ENCODE measurements around the gene POFUT1. TPM values are rescaled to one million over a fixed set of nuclear protein-coding genes. Genes with fewer than 3 reads are reported as not detected.

Gene POFUT1
- polyA plus RNA-seq, 1 donor: 147 TPM

DNA sequence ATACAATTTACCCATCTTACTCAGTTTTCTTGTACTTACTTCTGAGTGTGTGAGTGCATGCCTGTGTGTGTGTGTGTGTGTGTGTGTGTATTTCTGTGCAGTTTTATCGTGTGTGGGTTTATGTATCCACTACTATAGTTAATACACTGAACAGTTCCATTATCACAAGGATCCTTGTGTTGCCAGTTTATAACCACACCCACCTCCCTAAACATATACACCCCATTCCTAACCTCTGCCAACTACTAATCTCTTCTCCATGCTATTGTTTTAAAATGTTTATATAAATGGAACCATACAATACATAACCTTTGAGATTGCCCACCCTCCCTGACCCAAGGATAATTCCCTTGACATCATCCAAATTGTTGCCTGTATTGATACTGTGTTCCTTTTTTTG lies 18.7 kb downstream of the POFUT1 start:
- no CpG with 5 or more reads among the region's 1 CpG for WGBS (ENCODE audit: insufficient coverage, low lambda C conversion rate)
- H3K36me3 ChIP-seq (ENCODE audit: control insufficient read depth, insufficient read depth, low read length): peaks cover 64% of the 10 kb centered on the region
- peak overlapping the region; percentile 99 for H3K27ac ChIP-seq (ENCODE audit: low read length)
- peak in 1 of 2 donors; percentile 17 for DNase-seq
- H3K27me3 ChIP-seq (ENCODE audit: control insufficient read depth, insufficient read depth, low read length): no peaks in the 10 kb centered on the region
- no peaks in the 10 kb centered on the region for H3K9me3 ChIP-seq (ENCODE audit: control insufficient read depth, low read depth, low read length)
- peaks cover 65% of the 10 kb centered on the region for H3K4me1 ChIP-seq (ENCODE audit: control insufficient read depth, insufficient read depth, low read length)
- H3K4me3 ChIP-seq (ENCODE audit: low read length): no peak overlapping the region

DNA sequence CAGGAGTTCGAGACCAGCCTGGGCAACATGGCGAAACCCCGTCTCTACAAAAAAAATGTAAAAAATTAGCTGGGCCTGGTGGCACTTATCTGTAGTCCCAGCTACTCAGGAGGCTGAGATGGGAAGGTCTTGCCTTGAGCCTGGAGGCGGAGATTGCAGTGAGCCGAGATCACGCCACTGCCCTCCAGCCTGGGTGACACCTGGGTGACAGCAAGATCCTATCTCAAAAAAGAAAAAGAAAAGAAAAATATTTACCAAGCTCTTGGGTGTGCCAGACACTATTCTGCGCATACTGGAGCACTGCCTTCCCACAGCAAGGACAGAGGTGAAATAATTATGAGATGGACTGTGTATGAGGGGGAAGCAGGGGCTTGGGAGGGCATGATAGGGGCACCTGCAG lies 19.6 kb downstream of the POFUT1 start:
- Histone ChIP-seq H3K4me3 (ENCODE audit: low read length) (no peak overlapping the region), H3K36me3 (ENCODE audit: control insufficient read depth, insufficient read depth, low read length) (peaks cover 64% of the 10 kb centered on the region), H3K4me1 (ENCODE audit: control insufficient read depth, insufficient read depth, low read length) (peaks cover 74% of the 10 kb centered on the region), H3K27me3 (ENCODE audit: control insufficient read depth, insufficient read depth, low read length) (no peaks in the 10 kb centered on the region), H3K27ac (ENCODE audit: low read length) (peak overlapping the region; percentile 99), H3K9me3 (ENCODE audit: control insufficient read depth, low read depth, low read length) (no peaks in the 10 kb centered on the region)
- WGBS (ENCODE audit: insufficient coverage, low lambda C conversion rate): no CpG with 5 or more reads among the region's 7 CpGs
- no peak for DNase-seq

DNA sequence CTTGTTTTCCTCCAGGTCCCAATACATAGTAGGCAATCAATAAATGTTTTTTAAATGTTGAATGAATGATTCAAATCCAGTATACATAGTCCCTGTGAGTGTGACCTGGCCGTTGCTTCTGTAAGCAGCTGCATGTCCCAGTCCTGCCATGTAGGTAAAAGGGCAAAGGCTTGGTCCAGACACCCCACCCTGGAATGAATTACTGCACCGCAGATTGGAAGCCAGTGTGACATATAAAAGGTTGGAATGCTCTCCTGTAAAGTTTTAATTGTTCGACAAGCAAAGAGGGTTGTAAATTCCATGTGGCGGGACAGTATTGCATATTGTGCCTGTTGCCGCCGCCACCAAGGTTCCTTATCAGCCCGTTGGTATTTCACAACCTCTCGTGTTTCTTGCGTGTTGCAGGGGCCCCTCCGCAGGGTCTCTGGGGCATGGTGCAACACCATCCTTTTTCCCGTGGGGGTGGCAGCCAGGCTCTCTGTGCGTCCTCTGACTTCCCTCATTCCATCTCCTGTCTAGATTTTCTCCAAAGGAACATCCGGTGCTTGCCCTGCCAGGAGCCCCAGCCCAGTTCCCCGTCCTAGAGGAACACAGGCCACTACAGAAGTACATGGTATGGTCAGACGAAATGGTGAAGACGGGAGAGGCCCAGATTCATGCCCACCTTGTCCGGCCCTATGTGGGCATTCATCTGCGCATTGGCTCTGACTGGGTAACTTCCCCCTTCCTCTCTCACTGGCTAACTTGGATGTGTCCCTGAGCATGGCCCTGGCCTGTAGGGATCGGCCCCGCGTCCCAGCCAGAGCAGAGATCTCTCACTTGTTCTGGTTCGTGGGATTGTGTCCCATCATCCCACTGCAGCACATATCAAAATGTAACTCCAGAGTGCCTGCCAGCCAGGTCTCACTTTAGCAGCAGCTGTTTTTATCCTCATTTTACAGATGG lies 20.3 kb downstream of the POFUT1 start:
- H3K9me3 ChIP-seq (ENCODE audit: control insufficient read depth, low read depth, low read length): no peaks in the 10 kb centered on the region
- H3K4me3 ChIP-seq (ENCODE audit: low read length): no peak overlapping the region
- peak overlapping the region; percentile 99 for H3K27ac ChIP-seq (ENCODE audit: low read length)
- peak; percentile 95 to 99 for DNase-seq
- H3K4me1 ChIP-seq (ENCODE audit: control insufficient read depth, insufficient read depth, low read length): peaks cover 79% of the 10 kb centered on the region
- no peaks in the 10 kb centered on the region for H3K27me3 ChIP-seq (ENCODE audit: control insufficient read depth, insufficient read depth, low read length)
- no CpG with 5 or more reads among the region's 22 CpGs for WGBS (ENCODE audit: insufficient coverage, low lambda C conversion rate)
- peaks cover 64% of the 10 kb centered on the region for H3K36me3 ChIP-seq (ENCODE audit: control insufficient read depth, insufficient read depth, low read length)

GRCh38 chr20:32229251-32229747 lies 21.6 kb downstream of the POFUT1 start:
- Histone ChIP-seq H3K9me3 (ENCODE audit: control insufficient read depth, low read depth, low read length) (no peaks in the 10 kb centered on the region), H3K27ac (ENCODE audit: low read length) (peak overlapping the region; percentile 99), H3K27me3 (ENCODE audit: control insufficient read depth, insufficient read depth, low read length) (no peaks in the 10 kb centered on the region), H3K4me3 (ENCODE audit: low read length) (no peak overlapping the region), H3K36me3 (ENCODE audit: control insufficient read depth, insufficient read depth, low read length) (peaks cover 68% of the 10 kb centered on the region), H3K4me1 (ENCODE audit: control insufficient read depth, insufficient read depth, low read length) (peaks cover 74% of the 10 kb centered on the region)
- DNase-seq: peak; percentile 73 to 90
- no CpG with 5 or more reads among the region's 5 CpGs for WGBS (ENCODE audit: insufficient coverage, low lambda C conversion rate)

- Histone ChIP-seq H3K4me3 (ENCODE audit: low read length) (no peak overlapping the region), H3K27me3 (ENCODE audit: control insufficient read depth, insufficient read depth, low read length) (no peaks in the 10 kb centered on the region), H3K36me3 (ENCODE audit: control insufficient read depth, insufficient read depth, low read length) (peaks cover 77% of the 10 kb centered on the region), H3K27ac (ENCODE audit: low read length) (peak overlapping the region; percentile 77), H3K4me1 (ENCODE audit: control insufficient read depth, insufficient read depth, low read length) (peaks cover 69% of the 10 kb centered on the region), H3K9me3 (ENCODE audit: control insufficient read depth, low read depth, low read length) (no peaks in the 10 kb centered on the region)
- peak in 1 of 2 donors; percentile 17 for DNase-seq
- no CpG with 5 or more reads among the region's 13 CpGs for WGBS (ENCODE audit: insufficient coverage, low lambda C conversion rate)
Observed at GRCh38 chr20:32230707-32231106, 23.0 kb downstream of the POFUT1 start.

DNA sequence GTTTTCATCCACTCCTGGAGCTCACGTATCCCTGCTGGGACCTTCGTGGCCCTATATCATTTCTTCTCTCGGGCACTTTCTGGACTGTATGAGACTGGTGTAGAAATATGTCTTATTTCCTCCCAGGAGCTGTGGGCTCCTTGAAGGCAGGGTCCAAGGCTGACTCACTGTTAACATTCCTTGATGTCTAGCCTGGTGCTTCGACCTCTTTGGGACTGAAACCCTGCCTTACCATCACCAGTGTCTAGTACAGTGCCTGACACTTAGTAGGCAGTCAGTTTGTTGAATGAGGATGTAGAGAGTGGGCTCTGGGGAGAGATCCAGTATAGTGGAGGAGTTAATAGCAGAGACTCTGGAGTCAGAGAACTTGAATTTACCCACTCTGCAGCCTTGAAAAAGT lies 23.6 kb downstream of the POFUT1 start:
- Histone ChIP-seq H3K27ac (ENCODE audit: low read length) (peak overlapping the region; percentile 77), H3K4me1 (ENCODE audit: control insufficient read depth, insufficient read depth, low read length) (peaks cover 68% of the 10 kb centered on the region), H3K27me3 (ENCODE audit: control insufficient read depth, insufficient read depth, low read length) (no peaks in the 10 kb centered on the region), H3K9me3 (ENCODE audit: control insufficient read depth, low read depth, low read length) (no peaks in the 10 kb centered on the region), H3K36me3 (ENCODE audit: control insufficient read depth, insufficient read depth, low read length) (peaks cover 77% of the 10 kb centered on the region), H3K4me3 (ENCODE audit: low read length) (no peak overlapping the region)
- WGBS (ENCODE audit: insufficient coverage, low lambda C conversion rate): no CpG with 5 or more reads among the region's 4 CpGs
- DNase-seq: peak in 1 of 2 donors; percentile 42

DNA sequence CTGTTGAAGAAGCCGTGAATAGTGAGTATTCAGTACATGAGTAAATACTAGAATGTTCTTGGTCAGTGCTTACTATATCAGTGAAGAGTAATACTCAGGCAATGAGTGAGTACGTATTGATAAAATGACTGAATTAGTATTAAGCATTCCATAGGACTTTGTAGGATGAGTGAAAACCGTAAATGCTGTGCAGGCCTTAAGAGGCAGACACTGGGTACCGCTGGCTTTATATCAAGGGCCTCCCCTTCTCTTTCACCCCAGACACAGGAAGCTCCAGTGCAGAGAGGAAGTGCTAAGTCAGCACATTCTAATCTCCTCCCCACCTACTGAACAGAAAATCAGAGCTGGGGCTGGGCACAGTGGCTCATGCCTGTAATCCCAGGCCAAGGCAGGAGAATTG lies 24.2 kb downstream of the POFUT1 start:
- Histone ChIP-seq H3K4me1 (ENCODE audit: control insufficient read depth, insufficient read depth, low read length) (peaks cover 67% of the 10 kb centered on the region), H3K27me3 (ENCODE audit: control insufficient read depth, insufficient read depth, low read length) (no peaks in the 10 kb centered on the region), H3K4me3 (ENCODE audit: low read length) (no peak overlapping the region), H3K27ac (ENCODE audit: low read length) (peak overlapping the region; percentile 77), H3K9me3 (ENCODE audit: control insufficient read depth, low read depth, low read length) (no peaks in the 10 kb centered on the region), H3K36me3 (ENCODE audit: control insufficient read depth, insufficient read depth, low read length) (peaks cover 76% of the 10 kb centered on the region)
- WGBS (ENCODE audit: insufficient coverage, low lambda C conversion rate): no CpG with 5 or more reads among the region's 4 CpGs
- DNase-seq: peak; percentile 45 to 67

DNA sequence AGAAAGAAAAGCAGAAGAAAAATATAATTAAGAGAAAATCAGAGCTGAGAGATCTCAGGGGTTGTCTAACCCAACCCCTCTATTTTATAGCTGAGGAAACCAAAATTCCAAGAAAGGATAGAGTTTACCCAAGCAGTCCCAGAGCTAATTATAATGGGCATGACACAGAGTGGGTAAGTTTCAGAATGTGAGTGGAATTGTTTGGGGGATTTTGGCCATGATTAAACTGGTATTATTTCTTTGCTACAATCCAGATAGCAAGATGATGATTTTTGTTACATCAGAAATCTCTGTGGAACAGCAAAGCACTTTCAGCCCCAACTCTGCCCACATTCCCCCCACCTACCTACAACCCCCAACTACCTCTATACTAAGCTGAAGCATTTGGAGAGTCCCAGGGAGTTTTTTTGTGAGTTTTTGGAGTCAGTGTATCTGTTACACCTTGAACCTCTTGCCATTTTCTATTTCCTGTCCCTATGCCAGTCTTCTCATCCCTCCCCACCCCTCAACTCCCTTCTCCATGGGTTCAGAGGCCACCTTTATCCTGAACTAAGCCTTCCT lies 24.7 kb downstream of the POFUT1 start:
- no peak for DNase-seq
- Histone ChIP-seq H3K27ac (ENCODE audit: low read length) (peak overlapping the region; percentile 77), H3K4me1 (ENCODE audit: control insufficient read depth, insufficient read depth, low read length) (peaks cover 65% of the 10 kb centered on the region), H3K27me3 (ENCODE audit: control insufficient read depth, insufficient read depth, low read length) (no peaks in the 10 kb centered on the region), H3K9me3 (ENCODE audit: control insufficient read depth, low read depth, low read length) (no peaks in the 10 kb centered on the region), H3K36me3 (ENCODE audit: control insufficient read depth, insufficient read depth, low read length) (peaks cover 77% of the 10 kb centered on the region), H3K4me3 (ENCODE audit: low read length) (no peak overlapping the region)

GRCh38 chr20:32233286-32233685 lies 25.6 kb downstream of the POFUT1 start:
- 17% methylated on average over 1 of the region's 9 CpGs for WGBS (ENCODE audit: insufficient coverage, low lambda C conversion rate)
- Histone ChIP-seq H3K36me3 (ENCODE audit: control insufficient read depth, insufficient read depth, low read length) (peaks cover 75% of the 10 kb centered on the region), H3K27me3 (ENCODE audit: control insufficient read depth, insufficient read depth, low read length) (no peaks in the 10 kb centered on the region), H3K27ac (ENCODE audit: low read length) (peak overlapping the region; percentile 77), H3K4me1 (ENCODE audit: control insufficient read depth, insufficient read depth, low read length) (peaks cover 59% of the 10 kb centered on the region), H3K9me3 (ENCODE audit: control insufficient read depth, low read depth, low read length) (no peaks in the 10 kb centered on the region), H3K4me3 (ENCODE audit: low read length) (no peak overlapping the region)
- DNase-seq: peak in 1 of 2 donors; percentile 58

DNA sequence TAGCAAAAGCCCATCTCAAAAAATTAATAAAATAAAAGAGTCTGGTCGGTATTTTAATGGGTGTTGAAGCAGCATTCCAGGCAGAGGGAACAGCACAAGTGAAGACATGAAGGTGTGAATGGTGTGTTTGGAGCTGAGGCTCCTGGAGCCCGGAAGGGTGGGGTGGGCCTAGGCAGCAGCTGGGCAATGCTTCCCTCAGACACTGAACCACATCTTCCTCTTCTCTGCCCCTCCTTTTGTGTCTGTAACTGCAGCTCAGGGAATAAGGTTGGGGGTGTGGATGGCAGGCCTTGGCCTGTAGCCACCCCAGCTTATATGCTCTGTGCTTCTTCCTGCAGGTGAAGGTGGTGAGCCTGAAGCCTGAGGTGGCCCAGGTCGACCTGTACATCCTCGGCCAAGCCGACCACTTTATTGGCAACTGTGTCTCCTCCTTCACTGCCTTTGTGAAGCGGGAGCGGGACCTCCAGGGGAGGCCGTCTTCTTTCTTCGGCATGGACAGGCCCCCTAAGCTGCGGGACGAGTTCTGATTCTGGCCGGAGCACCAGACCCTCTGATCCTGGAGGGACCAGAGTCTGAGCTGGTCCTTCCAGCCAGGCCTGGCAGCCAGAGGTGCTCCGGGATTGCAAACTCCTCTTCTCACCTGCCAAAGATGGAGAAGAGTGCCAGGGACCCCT lies 26.6 kb downstream of the POFUT1 start:
- Histone ChIP-seq H3K9me3 (ENCODE audit: control insufficient read depth, low read depth, low read length) (no peaks in the 10 kb centered on the region), H3K27me3 (ENCODE audit: control insufficient read depth, insufficient read depth, low read length) (no peaks in the 10 kb centered on the region), H3K4me3 (ENCODE audit: low read length) (no peak overlapping the region), H3K4me1 (ENCODE audit: control insufficient read depth, insufficient read depth, low read length) (peaks cover 51% of the 10 kb centered on the region), H3K27ac (ENCODE audit: low read length) (peak overlapping the region; percentile 77), H3K36me3 (ENCODE audit: control insufficient read depth, insufficient read depth, low read length) (peaks cover 74% of the 10 kb centered on the region)
- no peak for DNase-seq
- 100% methylated on average over 1 of the region's 13 CpGs for WGBS (ENCODE audit: insufficient coverage, low lambda C conversion rate)
